ENCODE data around the gene CAMK2D. TPM values are rescaled to one million over a fixed set of nuclear protein-coding genes. Genes with fewer than 3 reads are reported as not detected.
A peak's percentile ranks its signal among the peaks of the same experiment; 100 is the strongest.

Gene CAMK2D
- total RNA-seq, 1 donor from 2014 or later: 19.7 TPM

DNA sequence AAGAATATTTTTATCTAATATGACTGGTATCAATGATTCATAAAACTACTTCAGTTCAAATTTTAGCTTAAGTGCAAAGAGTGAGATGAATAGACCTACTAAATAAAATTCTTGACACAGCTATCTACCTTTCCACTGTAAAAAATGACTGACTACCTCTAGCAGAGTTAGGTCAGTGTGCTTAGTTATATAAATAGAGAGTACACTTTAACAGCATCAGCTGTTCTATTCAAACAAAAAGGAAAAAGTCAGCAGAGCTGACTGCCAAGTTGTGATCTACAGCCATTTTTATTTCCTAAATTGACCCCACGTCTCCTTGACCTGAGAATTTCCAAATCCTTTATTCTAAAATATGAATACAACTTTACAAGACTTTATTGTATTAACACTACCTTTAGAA lies 262.4 kb downstream of the CAMK2D start:
- Mint-ChIP-seq H3K9me3 (ENCODE audit: unreplicated experiment) (peaks cover 6% of the 10 kb centered on the region), H3K4me3 (ENCODE audit: unreplicated experiment) (no peak overlapping the region), H3K36me3 (ENCODE audit: low read depth, unreplicated experiment) (peaks cover 15% of the 10 kb centered on the region), H3K27ac (ENCODE audit: unreplicated experiment) (no peak overlapping the region), H3K4me1 (ENCODE audit: unreplicated experiment) (no peaks in the 10 kb centered on the region), H3K27me3 (ENCODE audit: unreplicated experiment) (peaks cover 1% of the 10 kb centered on the region)
- no peak for DNase-seq (ENCODE audit: low spot score)
- TF ChIP-seq CTCF (IDR thresholded peaks at IDR 0.05; ENCODE audit: unreplicated experiment): no peak

GRCh38 chr4:113497154-113497884 lies 264.2 kb downstream of the CAMK2D start:
- no peak overlapping the region for H3K4me3 Mint-ChIP-seq (ENCODE audit: unreplicated experiment)
- H3K4me1 Mint-ChIP-seq (ENCODE audit: unreplicated experiment): no peaks in the 10 kb centered on the region
- peaks cover 15% of the 10 kb centered on the region for H3K36me3 Mint-ChIP-seq (ENCODE audit: low read depth, unreplicated experiment)
- H3K9me3 Mint-ChIP-seq (ENCODE audit: unreplicated experiment): peaks cover 6% of the 10 kb centered on the region
- H3K27ac Mint-ChIP-seq (ENCODE audit: unreplicated experiment): no peak overlapping the region
- peaks cover 1% of the 10 kb centered on the region for H3K27me3 Mint-ChIP-seq (ENCODE audit: unreplicated experiment)
- no peak for DNase-seq (ENCODE audit: low spot score)
- TF ChIP-seq CTCF (IDR thresholded peaks at IDR 0.05; ENCODE audit: unreplicated experiment): no peak

DNA sequence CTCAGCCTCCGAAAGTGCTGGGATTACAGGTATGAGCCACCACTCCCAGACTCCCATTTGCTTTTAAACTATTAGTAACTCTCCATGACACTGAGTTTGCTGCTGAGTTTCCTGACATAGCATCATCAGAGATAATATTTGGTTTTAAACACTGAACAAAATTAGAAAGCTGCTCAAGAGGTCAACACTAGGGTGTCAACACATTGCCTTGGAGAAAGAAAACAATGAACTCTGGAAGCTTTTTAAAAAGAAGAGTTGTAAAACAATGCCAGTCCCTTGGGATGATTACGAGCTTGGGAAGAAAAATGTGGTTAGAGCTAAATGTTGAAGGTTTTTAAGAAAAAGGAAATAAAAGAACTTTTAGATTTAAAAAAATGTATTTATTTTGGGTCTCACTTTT lies 264.8 kb downstream of the CAMK2D start:
- peaks cover 15% of the 10 kb centered on the region for H3K36me3 Mint-ChIP-seq (ENCODE audit: low read depth, unreplicated experiment)
- H3K4me1 Mint-ChIP-seq (ENCODE audit: unreplicated experiment): no peaks in the 10 kb centered on the region
- no peak for DNase-seq (ENCODE audit: low spot score)
- H3K9me3 Mint-ChIP-seq (ENCODE audit: unreplicated experiment): peaks cover 6% of the 10 kb centered on the region
- no peak overlapping the region for H3K27ac Mint-ChIP-seq (ENCODE audit: unreplicated experiment)
- no peak for TF ChIP-seq CTCF (IDR thresholded peaks at IDR 0.05; ENCODE audit: unreplicated experiment)
- no peaks in the 10 kb centered on the region for H3K27me3 Mint-ChIP-seq (ENCODE audit: unreplicated experiment)
- H3K4me3 Mint-ChIP-seq (ENCODE audit: unreplicated experiment): no peak overlapping the region

DNA sequence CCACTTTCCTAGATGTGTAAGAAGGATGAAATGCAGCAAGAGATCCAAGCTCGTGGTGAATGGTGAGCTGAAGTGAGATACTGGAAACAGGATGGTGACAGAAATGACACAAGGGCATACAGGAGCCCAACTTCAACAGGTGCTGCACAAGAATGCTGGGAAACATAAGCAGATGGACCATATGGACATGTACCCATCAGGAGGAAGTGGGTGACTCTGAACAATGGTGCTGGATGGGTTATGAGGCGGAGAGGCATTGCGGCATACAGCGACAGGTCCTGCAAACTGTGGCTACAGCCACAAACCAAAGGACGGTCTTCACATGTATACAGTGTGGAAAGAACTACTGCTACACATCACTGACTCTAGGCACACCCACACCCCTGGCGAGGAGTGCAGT lies 265.7 kb downstream of the CAMK2D start:
- Mint-ChIP-seq H3K27me3 (ENCODE audit: unreplicated experiment) (no peaks in the 10 kb centered on the region), H3K9me3 (ENCODE audit: unreplicated experiment) (peaks cover 6% of the 10 kb centered on the region), H3K4me3 (ENCODE audit: unreplicated experiment) (peak overlapping the region; percentile 31), H3K4me1 (ENCODE audit: unreplicated experiment) (no peaks in the 10 kb centered on the region), H3K36me3 (ENCODE audit: low read depth, unreplicated experiment) (peaks cover 15% of the 10 kb centered on the region), H3K27ac (ENCODE audit: unreplicated experiment) (no peak overlapping the region)
- no peak for DNase-seq (ENCODE audit: low spot score)
- TF ChIP-seq CTCF (IDR thresholded peaks at IDR 0.05; ENCODE audit: unreplicated experiment): no peak

GRCh38 chr4:113483131-113483530 lies 278.4 kb downstream of the CAMK2D start:
- H3K27me3 Mint-ChIP-seq (ENCODE audit: unreplicated experiment): no peaks in the 10 kb centered on the region
- no peaks in the 10 kb centered on the region for H3K4me1 Mint-ChIP-seq (ENCODE audit: unreplicated experiment)
- DNase-seq (ENCODE audit: low spot score): no peak
- no peak for TF ChIP-seq CTCF (IDR thresholded peaks at IDR 0.05; ENCODE audit: unreplicated experiment)
- no peak overlapping the region for H3K4me3 Mint-ChIP-seq (ENCODE audit: unreplicated experiment)
- H3K27ac Mint-ChIP-seq (ENCODE audit: unreplicated experiment): no peak overlapping the region
- H3K9me3 Mint-ChIP-seq (ENCODE audit: unreplicated experiment): no peaks in the 10 kb centered on the region
- no peaks in the 10 kb centered on the region for H3K36me3 Mint-ChIP-seq (ENCODE audit: low read depth, unreplicated experiment)

Measured in endothelial cell (in vitro differentiated cells).